ENCODE measurements around the gene PLCB1. TPM values are rescaled to one million over a fixed set of nuclear protein-coding genes. Genes with fewer than 3 reads are reported as not detected.

PLCB1 gene
- total RNA-seq, 1 donor from 2014 or later, result 10.7 TPM

DNA sequence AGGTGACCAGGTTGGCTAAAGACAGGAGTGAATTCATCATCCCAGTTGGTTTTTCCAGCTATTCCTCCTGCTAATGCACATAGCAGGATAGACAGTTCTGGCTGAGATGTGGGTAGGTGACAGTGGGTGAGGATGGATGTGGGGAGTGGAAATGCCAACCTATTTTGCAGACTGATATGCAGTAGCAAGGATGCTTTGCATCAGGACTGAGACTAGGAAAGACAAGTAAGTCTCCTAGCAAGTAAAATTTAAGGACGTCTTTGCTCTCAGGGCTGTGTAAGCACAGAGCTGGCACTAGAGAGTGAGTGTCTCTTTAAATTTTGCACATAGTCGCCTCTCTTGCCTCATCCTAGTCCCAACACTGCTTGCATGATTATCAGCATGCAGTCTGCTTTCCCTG is 568.7 kb downstream of the PLCB1 start:
- no peaks in the 10 kb centered on the region for H3K4me1 ChIP-seq (ENCODE audit: insufficient read depth, low read length)
- Mint-ChIP-seq H3K9me3 (ENCODE audit: unreplicated experiment) (no peaks in the 10 kb centered on the region), H3K4me3 (ENCODE audit: unreplicated experiment) (no peak overlapping the region), H3K27ac (ENCODE audit: unreplicated experiment) (no peak overlapping the region), H3K4me1 (ENCODE audit: low read depth, unreplicated experiment) (no peaks in the 10 kb centered on the region), H3K27me3 (ENCODE audit: low read depth, unreplicated experiment) (no peaks in the 10 kb centered on the region), H3K36me3 (ENCODE audit: low read depth, unreplicated experiment) (peaks cover 1% of the 10 kb centered on the region)
- H3K79me2 ChIP-seq (ENCODE audit: insufficient read depth, low read length), result no peaks in the 10 kb centered on the region
- no peak overlapping the region for H3K27ac ChIP-seq (ENCODE audit: low read depth, low read length)
- H4K20me1 ChIP-seq (ENCODE audit: insufficient read depth, low read length), result no peaks in the 10 kb centered on the region
- no peak overlapping the region for H3K4me2 ChIP-seq (ENCODE audit: low read length)
- no peak overlapping the region for H3K4me3 ChIP-seq (ENCODE audit: insufficient read depth, low read depth, low read length)
- no peak overlapping the region for H2AFZ ChIP-seq (ENCODE audit: low read depth, low read length)
- H3K36me3 ChIP-seq (ENCODE audit: insufficient read depth, low read length), result no peaks in the 10 kb centered on the region
- no peak for TF ChIP-seq EZH2 (IDR thresholded peaks at IDR 0.05; ENCODE audit: insufficient read depth, low read length)
- TF ChIP-seq CTCF (IDR thresholded peaks at IDR 0.05; ENCODE audit: insufficient read depth, low read depth, low read length), result no peak
- DNase-seq (ENCODE audit: low read depth), result no peak
- H3K27me3 ChIP-seq (ENCODE audit: insufficient read depth, low read length), result no peaks in the 10 kb centered on the region
- H3K9ac ChIP-seq (ENCODE audit: low read length), result no peak overlapping the region
- FAIRE-seq, result no peak
- no peaks in the 10 kb centered on the region for H3K9me3 ChIP-seq (ENCODE audit: insufficient read depth, low read depth, low read length)

- Mint-ChIP-seq H3K27me3 (ENCODE audit: low read depth, unreplicated experiment) (no peaks in the 10 kb centered on the region), H3K4me1 (ENCODE audit: low read depth, unreplicated experiment) (peaks cover 2% of the 10 kb centered on the region), H3K27ac (ENCODE audit: unreplicated experiment) (no peak overlapping the region), H3K36me3 (ENCODE audit: low read depth, unreplicated experiment) (peaks cover 3% of the 10 kb centered on the region), H3K4me3 (ENCODE audit: unreplicated experiment) (no peak overlapping the region), H3K9me3 (ENCODE audit: unreplicated experiment) (no peaks in the 10 kb centered on the region)
- H3K27ac ChIP-seq (ENCODE audit: low read depth, low read length), result no peak overlapping the region
- H3K9me3 ChIP-seq (ENCODE audit: insufficient read depth, low read depth, low read length), result no peaks in the 10 kb centered on the region
- FAIRE-seq (no peak), DNase-seq (ENCODE audit: low read depth) (no peak)
- no peaks in the 10 kb centered on the region for H3K79me2 ChIP-seq (ENCODE audit: insufficient read depth, low read length)
- no peaks in the 10 kb centered on the region for H3K4me1 ChIP-seq (ENCODE audit: insufficient read depth, low read length)
- H4K20me1 ChIP-seq (ENCODE audit: insufficient read depth, low read length), result no peaks in the 10 kb centered on the region
- H3K27me3 ChIP-seq (ENCODE audit: insufficient read depth, low read length), result no peaks in the 10 kb centered on the region
- no peaks in the 10 kb centered on the region for H3K36me3 ChIP-seq (ENCODE audit: insufficient read depth, low read length)
- no peak overlapping the region for H3K4me3 ChIP-seq (ENCODE audit: insufficient read depth, low read depth, low read length)
- no peak overlapping the region for H3K9ac ChIP-seq (ENCODE audit: low read length)
- no peak overlapping the region for H3K4me2 ChIP-seq (ENCODE audit: low read length)
- no peak overlapping the region for H2AFZ ChIP-seq (ENCODE audit: low read depth, low read length)
- TF ChIP-seq CTCF (IDR thresholded peaks at IDR 0.05; ENCODE audit: insufficient read depth, low read depth, low read length) (no peak), EZH2 (IDR thresholded peaks at IDR 0.05; ENCODE audit: insufficient read depth, low read length) (no peak)
Observed at GRCh38 chr20:8706961-8707700, 575.1 kb downstream of the PLCB1 start.

GRCh38 chr20:8709627-8710026 is 577.6 kb downstream of the PLCB1 start:
- H3K4me3 Mint-ChIP-seq (ENCODE audit: unreplicated experiment), result no peak overlapping the region
- DNase-seq (ENCODE audit: low read depth) (peak; percentile 27), FAIRE-seq (no peak)
- H3K4me1 ChIP-seq (ENCODE audit: insufficient read depth, low read length), result no peaks in the 10 kb centered on the region
- no peak overlapping the region for H3K9ac ChIP-seq (ENCODE audit: low read length)
- no peak for TF ChIP-seq EZH2 (IDR thresholded peaks at IDR 0.05; ENCODE audit: insufficient read depth, low read length)
- no peak for TF ChIP-seq CTCF (IDR thresholded peaks at IDR 0.05; ENCODE audit: insufficient read depth, low read depth, low read length)
- H3K27ac ChIP-seq (ENCODE audit: low read depth, low read length), result no peak overlapping the region
- peaks cover 2% of the 10 kb centered on the region for H3K4me1 Mint-ChIP-seq (ENCODE audit: low read depth, unreplicated experiment)
- no peak overlapping the region for H3K4me3 ChIP-seq (ENCODE audit: insufficient read depth, low read depth, low read length)
- H3K9me3 Mint-ChIP-seq (ENCODE audit: unreplicated experiment), result no peaks in the 10 kb centered on the region
- no peaks in the 10 kb centered on the region for H4K20me1 ChIP-seq (ENCODE audit: insufficient read depth, low read length)
- no peaks in the 10 kb centered on the region for H3K9me3 ChIP-seq (ENCODE audit: insufficient read depth, low read depth, low read length)
- H3K27me3 ChIP-seq (ENCODE audit: insufficient read depth, low read length), result no peaks in the 10 kb centered on the region
- H3K36me3 ChIP-seq (ENCODE audit: insufficient read depth, low read length), result no peaks in the 10 kb centered on the region
- no peaks in the 10 kb centered on the region for H3K27me3 Mint-ChIP-seq (ENCODE audit: low read depth, unreplicated experiment)
- H3K27ac Mint-ChIP-seq (ENCODE audit: unreplicated experiment), result no peak overlapping the region
- H3K36me3 Mint-ChIP-seq (ENCODE audit: low read depth, unreplicated experiment), result peaks cover 2% of the 10 kb centered on the region
- H2AFZ ChIP-seq (ENCODE audit: low read depth, low read length), result no peak overlapping the region
- H3K4me2 ChIP-seq (ENCODE audit: low read length), result no peak overlapping the region
- H3K79me2 ChIP-seq (ENCODE audit: insufficient read depth, low read length), result no peaks in the 10 kb centered on the region

Data from astrocyte (in vitro differentiated cells and primary cell).